Measurements from ENCODE around the gene AQP9.

Gene AQP9

GRCh38 chr15:58232281-58233065, 94.3 kb downstream of the AQP9 start:
- peak; percentile 17 for DNase-seq

- no peak for DNase-seq
These were observed 95.2 kb downstream of the AQP9 start for GRCh38 chr15:58233341-58233740.

All from GDM1 (cell line).